GM12865 (cell line): ENCODE data around the gene MDP1.
"Not testable (repeated sequence)": the region's sequence is repeated elsewhere in the genome, so short reads cannot be mapped to it uniquely, and the experiment has no call there.

Experiments used
- DNase-seq: peaks from one replicate; pipeline ENCODE4 v3.0.0; 2010; ENCODE audit warnings: low read depth
- H3K4me3 ChIP-seq: 2 replicates; pipeline ENCODE4 v1.5.1; 2011; ENCODE audit warnings: mild to moderate bottlenecking, low read depth, low read length, control low read depth
- CTCF ChIP-seq: IDR thresholded peaks from 2 replicates; pipeline ENCODE4 v1.5.1; 2011; ENCODE audit warnings: low read length, control low read depth, low read depth, inconsistent platforms; ENCODE audit not compliant: insufficient read depth; ENCODE audit errors: missing control alignments

The MDP1 gene

GRCh38 chr14:24212924-24213865 is 2.7 kb downstream of the MDP1 start, which contains the start of gene CHMP4A:
CHMP4A (minus strand) TSS chr14:24213488; CDS start chr14:24213439, 49 bp downstream.
- TF ChIP-seq CTCF = no peak
- H3K4me3 ChIP-seq = peak within 1 kb of the TSS; percentile 57
- DNase-seq = peak; percentile 99

- H3K4me3 ChIP-seq = no peak overlapping the region
- no peak for TF ChIP-seq CTCF
- no peak for DNase-seq
These were observed 4.6 kb downstream of the MDP1 start for GRCh38 chr14:24211311-24211710.

- TF ChIP-seq CTCF = no peak
- DNase-seq = no peak
- H3K4me3 ChIP-seq = no peak overlapping the region
These were observed 8.2 kb downstream of the MDP1 start for GRCh38 chr14:24207625-24208024.

- no peak overlapping the region for H3K4me3 ChIP-seq
- no peak for DNase-seq
- TF ChIP-seq CTCF = no peak
These were observed 8.7 kb downstream of the MDP1 start for GRCh38 chr14:24207104-24207551.

- no peak overlapping the region for H3K4me3 ChIP-seq
- TF ChIP-seq CTCF = no peak
- DNase-seq = no peak
These were observed 9.4 kb downstream of the MDP1 start for GRCh38 chr14:24206260-24207103.

GRCh38 chr14:24204163-24205146 is 11.4 kb downstream of the MDP1 start:
- no peak overlapping the region for H3K4me3 ChIP-seq
- TF ChIP-seq CTCF = no peak
- no peak for DNase-seq

- not testable (repeated sequence) for H3K4me3 ChIP-seq, DNase-seq
These were observed 12.5 kb downstream of the MDP1 start for GRCh38 chr14:24203249-24203886.

GRCh38 chr14:24202538-24202937 is 13.3 kb downstream of the MDP1 start:
- not testable (repeated sequence) for H3K4me3 ChIP-seq, DNase-seq
